HepG2 (cell line): Measurements from ENCODE around the gene AGRN.

Experiments
- ELF1 ChIP-seq: sonication (generic); formaldehyde crosslinking; IDR thresholded peaks from 2 replicates; pipeline ENCODE4 v1.4.0; 2020; ENCODE audit warnings: missing genetic modification reagents
- FOXM1 ChIP-seq: sonication (generic); formaldehyde crosslinking; IDR thresholded peaks from 2 replicates; pipeline ENCODE4 v1.5.0; 2020; ENCODE audit warnings: missing genetic modification reagents
- PITX1 ChIP-seq: sonication (generic); formaldehyde crosslinking; IDR thresholded peaks from 2 replicates; pipeline ENCODE4 v1.5.1; 2020; ENCODE audit warnings: mild to moderate bottlenecking, missing genetic modification reagents
- ZEB1 ChIP-seq: IDR thresholded peaks from 2 replicates; pipeline ENCODE4 v1.6.1; 2012; ENCODE audit warnings: mild to moderate bottlenecking, low read depth, inconsistent platforms; ENCODE audit not compliant: insufficient replicate concordance
- ZNF530 ChIP-seq: sonication (generic); formaldehyde crosslinking; IDR thresholded peaks from 2 replicates; pipeline ENCODE4 v1.5.0; 2020; ENCODE audit warnings: low read depth, mild to moderate bottlenecking, missing genetic modification reagents
- TF ChIP-seq, protein P1 (sequence below): sonication (generic); formaldehyde crosslinking; IDR thresholded peaks from 2 replicates; pipeline ENCODE4 v1.4.0; 2020; ENCODE audit warnings: missing genetic modification reagents, borderline replicate concordance
- TF ChIP-seq, protein P2 (sequence below): sonication (generic); formaldehyde crosslinking; IDR thresholded peaks from 2 replicates; pipeline ENCODE4 v1.4.0; 2020; ENCODE audit warnings: missing genetic modification reagents
- TF ChIP-seq, protein P3 (sequence below): sonication (generic); formaldehyde crosslinking; IDR thresholded peaks from 2 replicates; pipeline ENCODE4 v1.5.0; 2020; ENCODE audit warnings: mild to moderate bottlenecking, missing genetic modification reagents, moderate library complexity

DNA sequence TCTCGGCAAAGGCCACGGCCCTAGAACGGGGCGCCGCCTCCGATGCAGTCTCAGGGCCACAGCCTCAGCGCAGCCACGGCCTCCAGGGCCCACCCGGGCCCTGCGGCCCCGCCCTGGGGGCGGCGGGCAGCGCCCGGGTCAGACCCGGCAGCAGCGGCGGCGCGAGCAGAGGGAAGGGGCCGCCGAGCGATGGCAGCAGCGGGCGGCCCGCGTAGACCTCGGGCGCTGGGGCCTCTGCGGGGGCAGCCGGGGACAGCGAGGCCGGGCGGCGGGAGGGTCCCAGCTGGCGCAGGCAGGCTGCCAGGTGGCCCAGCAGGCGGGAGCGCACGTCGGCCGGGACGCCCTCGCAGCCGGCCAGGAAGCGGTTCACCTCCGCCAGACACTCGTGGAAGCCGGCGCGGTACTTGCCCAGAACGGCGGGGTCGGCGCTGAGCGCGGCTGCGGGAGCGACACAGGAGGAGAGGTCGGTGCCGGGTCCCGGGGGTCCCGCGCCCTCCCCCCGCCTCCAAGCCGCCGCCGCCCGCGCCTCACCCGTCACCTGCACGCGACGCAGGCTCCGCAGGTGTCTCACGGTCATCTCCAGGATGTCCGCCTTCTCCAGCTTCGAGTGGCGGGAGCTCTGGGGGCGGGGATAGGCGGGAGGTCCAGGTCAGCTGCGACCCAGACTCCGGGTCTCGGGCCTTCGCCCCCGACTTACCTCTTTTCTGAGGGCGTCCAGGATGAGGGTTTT lies 20.8 kb upstream of the AGRN start:
- TF ChIP-seq ZEB1 (no peak), ELF1 (CRISPR knock-in tag) (no peak), ZNF530 (no peak), PITX1 (CRISPR knock-in tag) (no peak), FOXM1 (no peak)
- TF ChIP-seq, protein P1, sequence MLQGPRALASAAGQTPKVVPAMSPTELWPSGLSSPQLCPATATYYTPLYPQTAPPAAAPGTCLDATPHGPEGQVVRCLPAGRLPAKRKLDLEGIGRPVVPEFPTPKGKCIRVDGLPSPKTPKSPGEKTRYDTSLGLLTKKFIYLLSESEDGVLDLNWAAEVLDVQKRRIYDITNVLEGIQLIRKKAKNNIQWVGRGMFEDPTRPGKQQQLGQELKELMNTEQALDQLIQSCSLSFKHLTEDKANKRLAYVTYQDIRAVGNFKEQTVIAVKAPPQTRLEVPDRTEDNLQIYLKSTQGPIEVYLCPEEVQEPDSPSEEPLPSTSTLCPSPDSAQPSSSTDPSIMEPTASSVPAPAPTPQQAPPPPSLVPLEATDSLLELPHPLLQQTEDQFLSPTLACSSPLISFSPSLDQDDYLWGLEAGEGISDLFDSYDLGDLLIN (CRISPR knock-in tag) = no peak
- TF ChIP-seq, protein P2, sequence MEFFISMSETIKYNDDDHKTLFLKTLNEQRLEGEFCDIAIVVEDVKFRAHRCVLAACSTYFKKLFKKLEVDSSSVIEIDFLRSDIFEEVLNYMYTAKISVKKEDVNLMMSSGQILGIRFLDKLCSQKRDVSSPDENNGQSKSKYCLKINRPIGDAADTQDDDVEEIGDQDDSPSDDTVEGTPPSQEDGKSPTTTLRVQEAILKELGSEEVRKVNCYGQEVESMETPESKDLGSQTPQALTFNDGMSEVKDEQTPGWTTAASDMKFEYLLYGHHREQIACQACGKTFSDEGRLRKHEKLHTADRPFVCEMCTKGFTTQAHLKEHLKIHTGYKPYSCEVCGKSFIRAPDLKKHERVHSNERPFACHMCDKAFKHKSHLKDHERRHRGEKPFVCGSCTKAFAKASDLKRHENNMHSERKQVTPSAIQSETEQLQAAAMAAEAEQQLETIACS (CRISPR knock-in tag) = no peak
- TF ChIP-seq, protein P3, sequence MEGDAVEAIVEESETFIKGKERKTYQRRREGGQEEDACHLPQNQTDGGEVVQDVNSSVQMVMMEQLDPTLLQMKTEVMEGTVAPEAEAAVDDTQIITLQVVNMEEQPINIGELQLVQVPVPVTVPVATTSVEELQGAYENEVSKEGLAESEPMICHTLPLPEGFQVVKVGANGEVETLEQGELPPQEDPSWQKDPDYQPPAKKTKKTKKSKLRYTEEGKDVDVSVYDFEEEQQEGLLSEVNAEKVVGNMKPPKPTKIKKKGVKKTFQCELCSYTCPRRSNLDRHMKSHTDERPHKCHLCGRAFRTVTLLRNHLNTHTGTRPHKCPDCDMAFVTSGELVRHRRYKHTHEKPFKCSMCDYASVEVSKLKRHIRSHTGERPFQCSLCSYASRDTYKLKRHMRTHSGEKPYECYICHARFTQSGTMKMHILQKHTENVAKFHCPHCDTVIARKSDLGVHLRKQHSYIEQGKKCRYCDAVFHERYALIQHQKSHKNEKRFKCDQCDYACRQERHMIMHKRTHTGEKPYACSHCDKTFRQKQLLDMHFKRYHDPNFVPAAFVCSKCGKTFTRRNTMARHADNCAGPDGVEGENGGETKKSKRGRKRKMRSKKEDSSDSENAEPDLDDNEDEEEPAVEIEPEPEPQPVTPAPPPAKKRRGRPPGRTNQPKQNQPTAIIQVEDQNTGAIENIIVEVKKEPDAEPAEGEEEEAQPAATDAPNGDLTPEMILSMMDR (CRISPR knock-in tag) = no peak; the same call in 1 of the 2 replicates
